Mucosa of gallbladder (tissue), 1 donor: ENCODE data around the gene COL6A2. TPM values are rescaled to one million over a fixed set of nuclear protein-coding genes. Genes with fewer than 3 reads are reported as not detected.

Experiments used
- DNase-seq: peaks from one replicate; pipeline ENCODE4 v3.0.0-alpha.2; 2020; ENCODE audit warnings: low spot score
- total RNA-seq: library from RNA; stranded (reverse); gene quantifications from one replicate; pipeline ENCODE4 v1.2.1, GENCODE V29; 2021
- donor health status: DM: no; HTN: no; CAD: no.

Gene COL6A2
- total RNA-seq, 1 donor from 2014 or later: 1,004 TPM

- no peak for DNase-seq
These were observed 44.1 kb downstream of the COL6A2 start for GRCh38 chr21:46141767-46142581.

DNA sequence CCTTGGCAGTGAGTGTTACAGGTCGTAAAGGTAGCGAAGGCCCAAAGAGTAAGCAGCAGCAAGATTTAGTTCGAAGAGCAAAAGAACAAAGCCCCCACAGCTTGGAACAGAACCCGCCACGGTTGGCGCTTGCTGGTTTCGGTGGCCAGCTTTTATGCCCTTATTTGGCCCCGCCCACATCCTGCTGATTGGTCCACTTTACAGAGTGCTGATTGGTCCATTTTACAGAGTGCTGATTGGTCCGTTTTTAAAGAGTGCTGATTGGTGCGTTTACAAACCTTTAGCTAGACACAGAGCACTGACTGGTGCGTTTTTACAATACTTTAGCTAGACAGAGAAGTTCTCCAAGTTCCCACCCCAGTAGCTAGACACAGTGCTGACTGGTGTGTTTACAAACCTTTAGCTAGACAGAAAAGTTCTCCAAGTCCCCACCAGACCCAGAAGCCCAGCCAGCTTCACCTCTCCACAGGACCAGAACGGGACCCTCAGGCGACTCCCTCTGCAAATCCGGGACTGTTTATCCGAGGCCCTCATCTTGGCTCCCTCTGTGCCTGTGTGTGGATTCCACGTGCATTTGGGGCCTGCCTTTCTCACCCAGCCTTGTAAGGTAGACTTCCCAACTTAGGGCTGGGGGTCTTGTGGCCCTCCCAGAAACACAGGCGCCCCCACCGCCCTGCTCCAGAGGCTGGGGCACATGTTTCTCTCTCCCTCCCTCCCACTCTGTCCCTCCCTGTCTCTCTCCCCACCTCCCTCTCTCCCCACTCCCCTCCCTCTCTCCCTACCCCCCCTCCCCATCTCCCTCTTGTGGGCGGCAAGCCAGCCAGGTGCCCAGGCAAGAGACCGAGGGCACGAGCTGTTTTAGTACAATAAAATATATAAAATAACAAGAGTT is 44.9 kb downstream of the COL6A2 start:
- no peak for DNase-seq

DNA sequence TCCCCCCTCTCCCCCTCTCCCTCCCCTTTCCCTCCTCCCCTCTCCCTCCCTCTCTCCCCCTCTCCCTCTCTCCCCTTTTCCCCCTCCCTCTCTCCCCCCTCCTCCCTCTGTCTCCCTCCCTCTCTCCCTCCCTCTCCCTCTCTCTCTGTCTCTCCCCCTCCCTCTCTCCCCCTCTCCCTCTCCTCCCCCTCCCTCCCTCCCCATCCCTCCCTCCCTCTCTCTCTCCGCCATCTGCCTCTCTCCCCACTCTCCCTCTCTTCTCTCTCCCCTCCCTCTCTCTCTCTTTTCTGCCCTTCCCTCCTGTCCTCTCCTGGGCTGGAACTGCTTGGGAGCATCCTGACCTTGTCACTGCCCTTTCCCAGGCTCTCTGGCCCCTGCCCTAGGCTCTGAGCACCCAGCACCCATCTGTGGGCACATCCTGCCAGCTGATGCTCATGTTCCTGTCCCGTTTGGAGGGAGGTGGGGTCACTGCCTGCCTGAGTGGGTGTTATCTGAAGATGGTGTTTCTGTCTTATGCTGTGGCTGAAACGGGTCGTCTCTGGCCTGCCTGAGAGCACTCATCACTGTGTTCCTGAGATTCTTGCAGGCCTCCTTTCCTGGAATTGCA is 46.7 kb downstream of the COL6A2 start:
- DNase-seq: no peak

- DNase-seq: no peak
These were observed 47.4 kb downstream of the COL6A2 start for GRCh38 chr21:46145159-46145839.

GRCh38 chr21:46145840-46146691 is 48.2 kb downstream of the COL6A2 start:
- DNase-seq: no peak

DNA sequence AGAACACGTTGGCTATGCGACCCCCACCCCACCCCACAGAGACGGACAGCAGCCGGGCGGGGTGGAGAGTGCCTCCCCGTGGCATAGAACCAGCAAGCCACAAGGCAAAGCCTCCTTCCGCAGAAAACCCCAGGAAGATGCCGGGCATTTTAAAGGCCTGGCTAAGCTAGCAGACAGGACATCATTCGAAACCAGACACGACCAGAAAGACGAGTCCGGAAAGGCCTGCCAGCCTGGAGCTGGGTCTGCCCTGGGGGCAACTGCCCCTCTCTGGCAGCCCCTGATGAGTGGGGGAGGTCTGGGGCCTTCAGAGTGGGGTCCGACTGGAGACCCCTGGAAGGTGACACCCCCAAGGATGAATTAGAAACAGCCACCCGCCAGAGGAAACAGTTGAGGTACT is 48.9 kb downstream of the COL6A2 start:
- no peak for DNase-seq

DNA sequence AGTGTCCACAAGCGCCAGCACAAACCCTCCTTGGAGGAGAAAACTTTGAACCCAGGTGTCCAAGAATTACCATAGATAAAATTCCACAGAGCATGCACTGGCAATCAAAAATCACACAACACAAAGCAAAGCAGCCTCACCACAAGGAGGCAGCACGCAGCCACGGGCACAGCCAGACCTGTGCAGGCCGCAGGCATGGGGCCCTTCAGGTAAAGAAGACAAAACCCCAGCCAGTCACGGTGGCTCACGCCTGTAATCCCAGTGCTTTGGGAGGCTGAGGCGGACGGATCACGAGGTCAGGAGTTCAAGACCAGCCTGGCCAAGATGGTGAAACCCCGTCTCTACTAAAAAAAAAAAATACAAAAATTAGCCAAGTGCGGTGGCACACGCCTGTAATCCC is 49.5 kb downstream of the COL6A2 start:
- peak; percentile 38 for DNase-seq

GRCh38 chr21:46148106-46148505 is 50.2 kb downstream of the COL6A2 start:
- no peak for DNase-seq

DNA sequence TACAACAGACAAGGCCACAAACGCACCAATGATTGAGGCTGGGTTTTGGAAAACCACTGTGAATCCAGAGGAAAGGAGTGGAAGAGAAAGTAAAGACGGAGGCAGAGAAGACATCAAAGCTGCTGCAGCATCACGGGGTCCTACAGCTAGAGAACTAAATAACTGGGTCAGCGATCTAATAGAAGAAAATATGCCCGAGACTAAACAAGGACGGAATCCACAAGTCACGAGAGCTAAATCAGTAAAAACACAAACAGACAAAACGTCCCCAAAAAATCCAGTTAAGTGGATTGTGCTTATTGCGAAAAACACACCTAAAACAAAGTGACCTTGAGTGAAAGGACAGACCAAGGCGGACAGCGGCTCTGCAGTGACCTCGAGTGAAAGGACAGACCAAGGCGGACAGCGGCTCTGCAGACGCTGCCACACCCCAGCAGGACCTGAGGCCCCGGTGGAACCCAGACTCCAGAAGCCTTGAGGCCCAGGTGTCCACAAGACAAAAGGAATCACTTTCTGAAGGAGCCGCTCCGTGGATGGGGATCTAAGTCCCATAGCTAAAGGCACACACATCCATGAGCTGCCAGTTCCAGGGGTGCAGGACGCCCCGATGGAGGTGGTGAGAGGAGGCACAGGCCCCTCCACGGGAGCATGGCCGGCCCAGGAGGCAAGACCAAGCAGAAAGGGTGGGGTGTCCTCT is 51.4 kb downstream of the COL6A2 start:
- no peak for DNase-seq

GRCh38 chr21:46150073-46150472 is 52.2 kb downstream of the COL6A2 start:
- DNase-seq: no peak

DNA sequence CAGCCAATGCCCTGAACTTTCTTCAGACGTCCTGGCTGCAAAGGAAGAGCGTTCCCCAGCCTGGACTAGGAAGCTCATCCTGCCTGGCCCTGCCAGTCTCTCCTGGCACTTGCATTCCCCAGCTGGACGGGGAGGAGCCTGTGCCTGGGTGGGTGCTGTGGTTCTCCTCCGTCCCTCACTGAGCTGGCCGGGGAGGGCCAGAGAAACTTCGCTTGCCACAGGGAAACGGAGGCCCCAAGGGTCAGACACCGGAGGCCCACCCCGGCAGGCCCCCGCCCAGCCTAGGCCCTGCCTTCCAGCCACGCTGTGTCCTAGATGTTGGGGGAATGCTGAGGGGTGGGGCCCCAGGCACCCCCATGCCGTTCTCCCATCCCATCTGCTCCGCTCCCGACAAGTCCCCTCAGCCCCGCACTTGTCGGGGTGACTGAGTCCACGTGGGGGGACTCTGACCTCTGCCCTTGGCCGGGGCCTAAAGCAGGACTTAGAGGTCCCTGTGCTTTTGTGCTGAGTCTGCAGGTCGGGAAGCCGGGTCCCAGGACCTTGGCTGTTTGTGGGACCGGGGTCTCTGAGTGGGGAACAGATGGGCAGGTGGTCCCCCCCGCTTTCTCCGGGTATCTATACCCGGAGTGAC is 52.7 kb downstream of the COL6A2 start:
- no peak for DNase-seq

- no peak for DNase-seq
These were observed 53.5 kb downstream of the COL6A2 start for GRCh38 chr21:46151261-46151988.

GRCh38 chr21:46151989-46152926 is 54.3 kb downstream of the COL6A2 start:
- no peak for DNase-seq

DNA sequence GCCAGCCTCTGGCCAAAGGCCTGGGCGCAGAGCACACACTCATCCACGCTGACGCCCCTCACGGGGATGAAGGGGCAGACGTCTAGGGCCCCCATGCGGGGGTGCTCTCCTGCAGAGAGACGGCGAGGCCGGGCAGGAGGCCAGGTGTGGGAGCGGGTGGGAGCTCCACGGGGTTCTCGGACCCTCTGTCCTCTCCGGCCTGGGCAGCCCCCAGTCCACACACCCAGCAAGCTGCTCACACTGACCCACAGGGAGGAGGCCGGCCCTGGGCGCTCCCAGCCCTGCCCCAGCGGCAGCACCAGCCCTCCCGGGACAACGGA is 55.0 kb downstream of the COL6A2 start:
- no peak for DNase-seq

DNA sequence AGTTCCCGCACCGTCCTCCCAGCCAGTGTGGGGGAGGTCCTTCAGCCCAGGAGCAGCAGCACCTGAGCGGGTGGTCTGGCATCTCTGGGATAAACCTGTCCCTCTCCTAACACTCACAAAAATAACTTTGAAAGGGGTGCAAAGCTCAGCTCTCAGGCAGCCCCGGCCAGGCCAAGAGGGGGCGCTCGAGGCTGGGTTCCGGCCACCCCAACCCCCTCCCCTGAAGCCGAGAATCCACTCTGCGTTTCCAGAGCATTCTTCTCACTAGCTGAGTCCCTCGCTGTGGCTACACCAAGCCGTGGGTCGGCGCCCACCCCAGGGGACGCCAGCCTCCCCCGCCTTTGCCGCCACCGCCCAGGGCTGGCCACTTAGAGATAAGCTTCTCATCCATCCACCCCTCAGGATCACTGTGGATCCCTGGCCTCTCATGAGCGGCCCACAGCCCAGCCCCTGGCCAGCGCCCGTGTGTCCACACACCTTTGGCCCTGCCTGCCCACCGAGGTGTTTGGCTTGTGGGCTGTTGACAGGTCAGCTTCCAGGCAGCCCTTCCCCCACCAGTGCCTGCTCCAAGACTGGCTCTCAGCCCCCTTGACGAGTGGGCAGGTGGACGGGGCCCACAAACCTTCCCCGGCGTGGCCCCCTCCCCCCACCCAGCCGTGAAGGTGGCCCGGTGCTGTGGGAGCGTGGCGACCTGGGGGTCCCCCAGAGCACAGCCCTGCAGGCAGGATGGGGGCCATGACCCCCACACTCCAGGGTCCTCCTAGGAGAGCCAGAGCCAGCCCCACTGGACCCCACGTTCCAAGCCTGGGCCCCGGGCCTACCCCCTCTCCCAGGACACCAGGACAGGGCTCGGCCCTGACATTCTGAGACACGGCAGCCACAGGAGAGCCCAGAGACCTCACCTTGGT is 55.6 kb downstream of the COL6A2 start:
- peak; percentile 40 for DNase-seq

DNA sequence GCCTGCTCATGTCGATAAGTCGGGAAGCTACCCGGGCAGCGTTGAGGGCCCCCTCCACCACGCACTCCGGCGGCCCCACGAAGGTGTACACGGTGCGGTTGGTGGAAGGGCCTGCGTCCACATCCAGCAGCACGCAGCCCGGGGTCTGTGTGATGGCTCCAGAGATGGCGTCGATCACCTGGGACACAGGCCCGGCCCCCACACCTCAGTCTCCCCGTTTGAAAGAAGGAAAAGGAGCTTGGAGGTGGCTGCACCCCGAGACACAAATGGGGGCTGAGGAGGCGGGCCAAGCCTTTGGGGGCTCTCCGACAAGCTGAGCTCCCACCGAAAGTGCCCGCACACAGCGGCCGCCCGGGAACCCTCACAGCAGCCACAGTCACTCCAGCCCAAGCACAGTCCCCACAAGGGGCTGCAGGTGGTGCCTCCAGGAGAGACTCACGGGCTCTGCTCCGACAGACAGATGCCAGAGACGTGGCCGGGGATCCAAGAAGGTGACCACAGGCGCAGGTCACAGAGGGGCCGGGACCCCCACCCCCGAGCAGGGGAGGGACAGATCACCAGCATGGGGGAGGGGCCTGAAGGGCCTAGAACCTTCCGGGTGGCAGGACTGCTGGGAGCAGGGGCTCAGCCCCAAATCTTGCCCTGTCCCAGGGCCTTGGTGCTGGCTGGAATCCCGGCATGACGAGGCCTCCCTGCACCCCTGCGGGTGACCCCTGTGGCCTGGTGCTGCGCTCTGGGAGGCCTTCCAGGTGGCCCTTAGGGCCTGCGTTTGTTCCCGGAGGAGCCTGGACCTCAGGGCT is 56.4 kb downstream of the COL6A2 start:
- DNase-seq: no peak
